ENCODE measurements around the gene TTYH3. TPM values are rescaled to one million over a fixed set of nuclear protein-coding genes. Genes with fewer than 3 reads are reported as not detected.

The TTYH3 gene
- total RNA-seq, 1 experiment from 2014 or later, result 25.0 TPM

DNA sequence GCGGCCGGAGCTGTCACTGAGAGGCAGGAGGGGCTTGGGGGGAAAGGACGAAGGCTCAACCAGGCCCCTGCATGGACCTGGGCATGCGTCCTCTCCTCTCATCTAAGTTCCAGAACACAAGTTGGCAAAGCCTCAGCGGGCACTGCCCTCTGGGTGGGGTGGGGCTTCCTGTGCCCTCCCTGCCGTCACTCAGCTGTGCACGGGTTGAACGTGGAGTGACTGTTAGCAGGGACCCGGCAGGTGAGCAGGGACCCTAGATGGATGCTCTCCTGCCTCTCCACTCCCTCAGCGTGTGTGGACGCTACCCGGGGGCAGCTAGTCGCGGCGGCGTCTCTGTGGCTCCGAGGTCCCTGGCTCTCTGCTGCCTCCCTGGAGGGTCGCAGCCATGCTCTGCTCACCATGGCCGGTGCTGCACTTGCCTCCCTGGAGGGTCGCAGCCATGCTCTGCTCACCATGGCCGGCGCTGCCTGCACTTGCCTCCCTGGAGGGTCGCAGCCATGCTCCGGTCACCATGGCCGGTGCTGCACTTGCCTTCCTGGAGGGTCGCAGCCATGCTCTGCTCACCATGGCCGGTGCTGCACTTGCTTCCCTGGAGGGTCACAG, 36.4 kb upstream of the TTYH3 start:
- no peak overlapping the region for H3K4me3 ChIP-seq (ENCODE audit: low read length)
- no peaks in the 10 kb centered on the region for H3K79me2 ChIP-seq (ENCODE audit: low read length)
- 0 out of 2 replicates have a peak, but pooled peaks cover 5% of the 10 kb centered on the region for H3K36me3 ChIP-seq (ENCODE audit: low read depth, low read length)
- no peaks in the 10 kb centered on the region for H4K20me1 ChIP-seq (ENCODE audit: low read length)
- no peak for TF ChIP-seq EZH2phosphoT487 (IDR thresholded peaks at IDR 0.05; ENCODE audit: borderline replicate concordance, low read length)
- TF ChIP-seq EZH2 (IDR thresholded peaks at IDR 0.05; ENCODE audit: low read length, unreplicated experiment), result no peak
- TF ChIP-seq, protein P1, sequence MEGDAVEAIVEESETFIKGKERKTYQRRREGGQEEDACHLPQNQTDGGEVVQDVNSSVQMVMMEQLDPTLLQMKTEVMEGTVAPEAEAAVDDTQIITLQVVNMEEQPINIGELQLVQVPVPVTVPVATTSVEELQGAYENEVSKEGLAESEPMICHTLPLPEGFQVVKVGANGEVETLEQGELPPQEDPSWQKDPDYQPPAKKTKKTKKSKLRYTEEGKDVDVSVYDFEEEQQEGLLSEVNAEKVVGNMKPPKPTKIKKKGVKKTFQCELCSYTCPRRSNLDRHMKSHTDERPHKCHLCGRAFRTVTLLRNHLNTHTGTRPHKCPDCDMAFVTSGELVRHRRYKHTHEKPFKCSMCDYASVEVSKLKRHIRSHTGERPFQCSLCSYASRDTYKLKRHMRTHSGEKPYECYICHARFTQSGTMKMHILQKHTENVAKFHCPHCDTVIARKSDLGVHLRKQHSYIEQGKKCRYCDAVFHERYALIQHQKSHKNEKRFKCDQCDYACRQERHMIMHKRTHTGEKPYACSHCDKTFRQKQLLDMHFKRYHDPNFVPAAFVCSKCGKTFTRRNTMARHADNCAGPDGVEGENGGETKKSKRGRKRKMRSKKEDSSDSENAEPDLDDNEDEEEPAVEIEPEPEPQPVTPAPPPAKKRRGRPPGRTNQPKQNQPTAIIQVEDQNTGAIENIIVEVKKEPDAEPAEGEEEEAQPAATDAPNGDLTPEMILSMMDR (conservative IDR thresholded peaks at IDR 0.05; ENCODE audit: low read depth, low read length), result no peak
- no peak overlapping the region for H3K27ac ChIP-seq (ENCODE audit: low read length)
- no peaks in the 10 kb centered on the region for H3K27me3 ChIP-seq (ENCODE audit: low read length)
- CTCF ChIA-PET, result no interaction called here
- no peak overlapping the region for H3K9ac ChIP-seq (ENCODE audit: low read length)
- intact Hi-C loops (cut with micrococcal nuclease), result no loop called here
- no peak overlapping the region for H3K4me2 ChIP-seq (ENCODE audit: low read length)
- H2AFZ ChIP-seq (ENCODE audit: low read length), result no peak overlapping the region
- no TSS peak for BruUV-seq (replicated peaks)
- H3K9me3 ChIP-seq (ENCODE audit: low read length), result no peaks in the 10 kb centered on the region
- H3F3A ChIP-seq (ENCODE audit: low read length, unreplicated experiment), result no peaks in the 10 kb centered on the region
- DNase-seq, result no peak
- H3K4me1 ChIP-seq (ENCODE audit: insufficient read depth, low read length), result no peaks in the 10 kb centered on the region
- no peaks in the 10 kb centered on the region for H3K9me2 ChIP-seq (replicated peaks; ENCODE audit: low read length)
- ATAC-seq, result no peak
- POLR2A ChIA-PET (ENCODE audit: unreplicated experiment), result no interaction called here

GRCh38 chr7:2596464-2597272, 35.1 kb upstream of the TTYH3 start:
- intact Hi-C loops (cut with micrococcal nuclease), result no loop called here
- H3K27me3 ChIP-seq (ENCODE audit: low read length), result no peaks in the 10 kb centered on the region
- 0 out of 2 replicates have a peak, but pooled peaks cover 5% of the 10 kb centered on the region for H3K36me3 ChIP-seq (ENCODE audit: low read depth, low read length)
- CTCF ChIA-PET, result interaction anchor here (0.6 kb wide), 1 partner anchor 137 kb away, joined by 5 read pairs; no protein-coding TSS in a partner anchor
- no peaks in the 10 kb centered on the region for H3K9me3 ChIP-seq (ENCODE audit: low read length)
- BruUV-seq (replicated peaks), result no TSS peak
- no peak overlapping the region for H3K4me3 ChIP-seq (ENCODE audit: low read length)
- no peak overlapping the region for H3K9ac ChIP-seq (ENCODE audit: low read length)
- H3K79me2 ChIP-seq (ENCODE audit: low read length), result no peaks in the 10 kb centered on the region
- no peaks in the 10 kb centered on the region for H4K20me1 ChIP-seq (ENCODE audit: low read length)
- no peaks in the 10 kb centered on the region for H3K9me2 ChIP-seq (replicated peaks; ENCODE audit: low read length)
- no peak for TF ChIP-seq EZH2 (IDR thresholded peaks at IDR 0.05; ENCODE audit: low read length, unreplicated experiment)
- TF ChIP-seq, protein P1 (conservative IDR thresholded peaks at IDR 0.05; ENCODE audit: low read depth, low read length), result no peak
- TF ChIP-seq EZH2phosphoT487 (IDR thresholded peaks at IDR 0.05; ENCODE audit: borderline replicate concordance, low read length), result no peak
- no peaks in the 10 kb centered on the region for H3F3A ChIP-seq (ENCODE audit: low read length, unreplicated experiment)
- H3K27ac ChIP-seq (ENCODE audit: low read length), result no peak overlapping the region
- no peak for ATAC-seq
- DNase-seq, result no peak
- no peak overlapping the region for H3K4me2 ChIP-seq (ENCODE audit: low read length)
- no peak overlapping the region for H2AFZ ChIP-seq (ENCODE audit: low read length)
- no peaks in the 10 kb centered on the region for H3K4me1 ChIP-seq (ENCODE audit: insufficient read depth, low read length)
- POLR2A ChIA-PET (ENCODE audit: unreplicated experiment), result no interaction called here

DNA sequence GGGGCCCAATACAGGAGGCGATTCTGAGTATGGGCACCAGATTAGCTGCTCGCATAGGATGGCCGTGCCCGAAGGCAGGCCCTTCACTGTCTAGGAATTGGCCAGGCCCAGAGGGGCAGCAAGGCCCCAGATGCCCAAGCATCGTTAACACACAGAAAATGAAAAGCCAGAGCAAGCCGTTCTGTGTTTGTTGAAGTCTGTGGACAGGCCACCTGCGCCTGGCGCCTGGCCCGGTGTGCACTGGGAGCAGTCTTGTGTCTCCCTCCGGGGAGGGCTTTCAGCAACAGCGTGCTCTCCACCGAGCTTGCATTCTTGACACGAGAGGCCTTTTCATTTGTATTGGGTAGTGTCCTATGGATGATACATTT, 34.5 kb upstream of the TTYH3 start:
- no TSS peak for BruUV-seq (replicated peaks)
- TF ChIP-seq EZH2phosphoT487 (IDR thresholded peaks at IDR 0.05; ENCODE audit: borderline replicate concordance, low read length) (no peak), EZH2 (IDR thresholded peaks at IDR 0.05; ENCODE audit: low read length, unreplicated experiment) (no peak)
- TF ChIP-seq, protein P1 (conservative IDR thresholded peaks at IDR 0.05; ENCODE audit: low read depth, low read length), result no peak

More for the DNA sequence above, 34.5 kb upstream of the TTYH3 start:
- ATAC-seq (no peak), DNase-seq (no peak)
- Histone ChIP-seq H3F3A (ENCODE audit: low read length, unreplicated experiment) (no peaks in the 10 kb centered on the region), H3K9ac (ENCODE audit: low read length) (no peak overlapping the region), H3K27ac (ENCODE audit: low read length) (no peak overlapping the region), H3K9me2 (replicated peaks; ENCODE audit: low read length) (no peaks in the 10 kb centered on the region), H3K4me3 (ENCODE audit: low read length) (no peak overlapping the region), H4K20me1 (ENCODE audit: low read length) (no peaks in the 10 kb centered on the region), H3K79me2 (ENCODE audit: low read length) (no peaks in the 10 kb centered on the region), H3K9me3 (ENCODE audit: low read length) (no peaks in the 10 kb centered on the region), H2AFZ (ENCODE audit: low read length) (no peak overlapping the region), H3K36me3 (ENCODE audit: low read depth, low read length) (0 out of 2 replicates have a peak, but pooled peaks cover 5% of the 10 kb centered on the region), H3K4me1 (ENCODE audit: insufficient read depth, low read length) (peaks cover 5% of the 10 kb centered on the region), H3K4me2 (ENCODE audit: low read length) (no peak overlapping the region), H3K27me3 (ENCODE audit: low read length) (no peaks in the 10 kb centered on the region)
- ChIA-PET CTCF (no interaction called here), POLR2A (ENCODE audit: unreplicated experiment) (no interaction called here)
- intact Hi-C loops (cut with micrococcal nuclease), result no loop called here
